Measurements from ENCODE around the gene EFCAB13.

- TF ChIP-seq ZNF274 (IDR thresholded peaks at IDR 0.05; ENCODE audit: low read length) = no peak
- no peak for TF ChIP-seq ZNF274 (tag by site-specific recombination; IDR thresholded peaks at IDR 0.05; ENCODE audit: borderline replicate concordance)
- TF ChIP-seq, protein P1, sequence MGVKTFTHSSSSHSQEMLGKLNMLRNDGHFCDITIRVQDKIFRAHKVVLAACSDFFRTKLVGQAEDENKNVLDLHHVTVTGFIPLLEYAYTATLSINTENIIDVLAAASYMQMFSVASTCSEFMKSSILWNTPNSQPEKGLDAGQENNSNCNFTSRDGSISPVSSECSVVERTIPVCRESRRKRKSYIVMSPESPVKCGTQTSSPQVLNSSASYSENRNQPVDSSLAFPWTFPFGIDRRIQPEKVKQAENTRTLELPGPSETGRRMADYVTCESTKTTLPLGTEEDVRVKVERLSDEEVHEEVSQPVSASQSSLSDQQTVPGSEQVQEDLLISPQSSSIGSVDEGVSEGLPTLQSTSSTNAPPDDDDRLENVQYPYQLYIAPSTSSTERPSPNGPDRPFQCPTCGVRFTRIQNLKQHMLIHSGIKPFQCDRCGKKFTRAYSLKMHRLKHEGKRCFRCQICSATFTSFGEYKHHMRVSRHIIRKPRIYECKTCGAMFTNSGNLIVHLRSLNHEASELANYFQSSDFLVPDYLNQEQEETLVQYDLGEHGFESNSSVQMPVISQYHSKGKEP (tag by site-specific recombination; IDR thresholded peaks at IDR 0.05) = no peak
- TF ChIP-seq ZBTB11 (tag by site-specific recombination; conservative IDR thresholded peaks at IDR 0.05; ENCODE audit: low read depth) = no peak
- TF ChIP-seq, protein P2, sequence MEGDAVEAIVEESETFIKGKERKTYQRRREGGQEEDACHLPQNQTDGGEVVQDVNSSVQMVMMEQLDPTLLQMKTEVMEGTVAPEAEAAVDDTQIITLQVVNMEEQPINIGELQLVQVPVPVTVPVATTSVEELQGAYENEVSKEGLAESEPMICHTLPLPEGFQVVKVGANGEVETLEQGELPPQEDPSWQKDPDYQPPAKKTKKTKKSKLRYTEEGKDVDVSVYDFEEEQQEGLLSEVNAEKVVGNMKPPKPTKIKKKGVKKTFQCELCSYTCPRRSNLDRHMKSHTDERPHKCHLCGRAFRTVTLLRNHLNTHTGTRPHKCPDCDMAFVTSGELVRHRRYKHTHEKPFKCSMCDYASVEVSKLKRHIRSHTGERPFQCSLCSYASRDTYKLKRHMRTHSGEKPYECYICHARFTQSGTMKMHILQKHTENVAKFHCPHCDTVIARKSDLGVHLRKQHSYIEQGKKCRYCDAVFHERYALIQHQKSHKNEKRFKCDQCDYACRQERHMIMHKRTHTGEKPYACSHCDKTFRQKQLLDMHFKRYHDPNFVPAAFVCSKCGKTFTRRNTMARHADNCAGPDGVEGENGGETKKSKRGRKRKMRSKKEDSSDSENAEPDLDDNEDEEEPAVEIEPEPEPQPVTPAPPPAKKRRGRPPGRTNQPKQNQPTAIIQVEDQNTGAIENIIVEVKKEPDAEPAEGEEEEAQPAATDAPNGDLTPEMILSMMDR (tag by site-specific recombination; IDR thresholded peaks at IDR 0.05) = no peak
Observed at GRCh38 chr17:47414612-47415011, 90.9 kb downstream of the EFCAB13 start.

Measured in HEK293 (cell line).